Measurements from ENCODE around the gene NEK5. TPM values are rescaled to one million over a fixed set of nuclear protein-coding genes. Genes with fewer than 3 reads are reported as not detected.

The NEK5 gene
- total RNA-seq, 1 donor from 2014 or later: not detected

DNA sequence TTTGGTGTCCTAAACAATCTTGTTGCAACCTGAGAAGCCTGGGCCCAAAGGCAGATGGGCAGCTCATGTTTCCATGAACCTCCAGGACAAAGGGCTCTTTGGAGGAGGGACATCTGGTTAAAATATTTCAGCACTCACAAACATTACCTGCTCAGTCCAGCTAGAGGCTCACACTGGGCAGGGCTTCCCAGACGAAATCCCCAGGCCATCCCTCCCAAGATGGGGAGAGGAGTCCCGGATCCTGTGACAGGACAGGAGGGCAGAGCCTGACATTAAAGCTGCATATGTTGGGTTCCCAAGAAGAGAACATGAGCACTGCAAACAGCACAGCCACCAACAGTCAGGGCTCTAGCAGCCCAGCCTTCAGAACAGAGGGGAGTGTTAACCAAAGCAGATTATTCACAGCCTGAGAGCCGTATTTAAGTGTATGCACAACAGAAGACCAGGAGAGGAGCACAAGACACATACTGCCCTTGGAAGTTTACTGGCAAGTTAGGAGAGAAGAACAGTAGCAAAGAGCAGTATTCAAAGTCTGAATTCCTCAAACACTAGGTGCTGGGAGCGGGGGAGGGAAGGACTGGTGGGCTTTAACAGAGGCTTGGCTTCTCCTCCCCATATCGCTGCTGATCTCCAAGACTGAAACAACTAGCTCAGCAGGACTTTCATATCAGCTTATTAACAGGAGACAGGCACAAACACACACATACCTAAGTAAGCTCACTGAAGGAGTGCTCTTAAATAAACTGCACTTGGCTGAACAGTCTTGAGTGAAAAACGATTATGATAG, 130.0 kb downstream of the NEK5 start:
- intact Hi-C loops (cut with micrococcal nuclease): no loop called here
- peaks cover 1% of the 10 kb centered on the region for H3K4me1 Mint-ChIP-seq (ENCODE audit: low read depth)
- H3K27me3 Mint-ChIP-seq (ENCODE audit: low read depth): peaks cover 25% of the 10 kb centered on the region
- no peaks in the 10 kb centered on the region for H3K9me3 Mint-ChIP-seq
- DNase-seq (ENCODE audit: low spot score): no peak
- H3K36me3 Mint-ChIP-seq (ENCODE audit: low read depth): no peaks in the 10 kb centered on the region
- no peak overlapping the region for H3K4me3 Mint-ChIP-seq (ENCODE audit: low read depth)
- no peak overlapping the region for H3K27ac Mint-ChIP-seq

DNA sequence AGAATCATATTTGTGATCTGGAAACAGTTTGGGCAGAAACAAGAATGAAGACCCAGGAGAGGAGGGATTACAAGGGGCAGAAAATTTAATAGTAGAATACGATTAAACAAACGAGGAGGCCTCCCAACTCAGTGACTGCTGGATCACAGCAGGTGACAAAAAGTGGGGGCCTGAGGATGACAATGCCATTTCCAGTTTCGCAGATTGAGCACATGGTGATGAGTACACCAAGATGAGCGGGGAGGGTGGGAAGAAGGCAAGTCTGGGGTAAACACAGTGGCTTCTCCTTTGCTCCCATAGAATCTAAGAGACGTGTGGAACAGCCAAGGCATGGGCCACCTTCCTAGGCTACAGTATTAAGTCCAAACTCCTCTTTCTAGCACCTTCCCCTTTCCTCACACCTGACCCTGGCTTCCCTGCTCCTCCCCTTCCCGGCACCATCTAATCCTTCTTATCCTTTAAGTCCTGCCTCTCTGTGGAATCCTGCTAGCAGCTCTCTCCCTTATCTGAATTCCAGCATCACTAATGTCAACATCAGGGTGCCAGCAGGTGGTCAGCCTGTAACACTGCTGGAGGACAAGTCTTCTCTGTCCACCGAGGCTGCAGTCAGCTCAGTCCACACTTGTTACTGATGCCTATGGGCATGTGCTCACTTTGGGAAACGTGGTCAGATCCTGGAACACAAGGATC, 131.1 kb downstream of the NEK5 start:
- H3K27me3 Mint-ChIP-seq (ENCODE audit: low read depth): peaks cover 25% of the 10 kb centered on the region
- no peak overlapping the region for H3K27ac Mint-ChIP-seq
- H3K36me3 Mint-ChIP-seq (ENCODE audit: low read depth): no peaks in the 10 kb centered on the region
- peaks cover 1% of the 10 kb centered on the region for H3K4me1 Mint-ChIP-seq (ENCODE audit: low read depth)
- no peaks in the 10 kb centered on the region for H3K9me3 Mint-ChIP-seq
- no peak for DNase-seq (ENCODE audit: low spot score)
- intact Hi-C loops (cut with micrococcal nuclease): no loop called here
- H3K4me3 Mint-ChIP-seq (ENCODE audit: low read depth): no peak overlapping the region

DNA sequence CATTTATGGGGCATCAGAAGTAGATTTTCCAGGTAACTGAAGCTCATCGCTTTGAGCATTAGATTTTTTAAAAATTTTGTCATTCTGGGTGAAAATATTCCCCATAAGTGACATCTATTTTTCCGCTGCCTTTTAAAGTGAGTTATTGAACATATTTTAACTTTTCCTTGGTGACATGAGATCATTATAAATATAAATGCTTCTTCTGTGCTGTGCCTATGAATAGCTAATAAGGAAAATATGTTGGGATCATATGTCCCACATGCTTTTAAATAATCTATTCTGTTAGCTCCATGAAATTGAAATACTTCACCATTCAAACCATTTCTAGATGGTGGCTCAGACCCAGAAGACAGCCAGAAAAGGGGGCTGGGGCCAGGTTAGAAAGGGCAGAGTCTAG, 131.7 kb downstream of the NEK5 start:
- DNase-seq (ENCODE audit: low spot score): no peak
- H3K36me3 Mint-ChIP-seq (ENCODE audit: low read depth): no peaks in the 10 kb centered on the region
- H3K27ac Mint-ChIP-seq: no peak overlapping the region
- peaks cover 1% of the 10 kb centered on the region for H3K4me1 Mint-ChIP-seq (ENCODE audit: low read depth)
- intact Hi-C loops (cut with micrococcal nuclease): no loop called here
- no peaks in the 10 kb centered on the region for H3K9me3 Mint-ChIP-seq
- no peak overlapping the region for H3K4me3 Mint-ChIP-seq (ENCODE audit: low read depth)
- peaks cover 25% of the 10 kb centered on the region for H3K27me3 Mint-ChIP-seq (ENCODE audit: low read depth)

DNA sequence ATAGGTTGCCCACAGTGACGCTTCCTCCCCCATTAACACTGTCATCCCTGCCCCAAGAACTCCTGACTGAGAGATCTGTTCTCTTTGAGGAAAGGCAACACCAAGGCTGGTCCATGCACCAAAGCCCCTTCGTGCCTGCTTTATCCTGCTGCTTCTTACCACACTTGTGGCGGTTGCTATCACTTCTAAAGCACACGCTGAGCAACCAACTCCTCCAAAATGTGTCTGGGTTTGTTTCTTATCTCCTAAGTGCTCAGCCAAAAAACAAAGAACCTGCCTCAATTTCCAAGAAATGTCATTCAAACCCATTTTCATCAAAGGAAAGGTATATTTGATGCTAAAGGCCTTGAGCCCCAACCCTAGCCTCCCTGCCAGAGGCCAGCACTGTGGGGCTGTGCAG, 132.2 kb downstream of the NEK5 start:
- Mint-ChIP-seq H3K36me3 (ENCODE audit: low read depth) (no peaks in the 10 kb centered on the region), H3K4me3 (ENCODE audit: low read depth) (no peak overlapping the region), H3K27ac (no peak overlapping the region), H3K4me1 (ENCODE audit: low read depth) (peaks cover 1% of the 10 kb centered on the region), H3K27me3 (ENCODE audit: low read depth) (peaks cover 25% of the 10 kb centered on the region), H3K9me3 (no peaks in the 10 kb centered on the region)
- intact Hi-C loops (cut with micrococcal nuclease): no loop called here
- no peak for DNase-seq (ENCODE audit: low spot score)

DNA sequence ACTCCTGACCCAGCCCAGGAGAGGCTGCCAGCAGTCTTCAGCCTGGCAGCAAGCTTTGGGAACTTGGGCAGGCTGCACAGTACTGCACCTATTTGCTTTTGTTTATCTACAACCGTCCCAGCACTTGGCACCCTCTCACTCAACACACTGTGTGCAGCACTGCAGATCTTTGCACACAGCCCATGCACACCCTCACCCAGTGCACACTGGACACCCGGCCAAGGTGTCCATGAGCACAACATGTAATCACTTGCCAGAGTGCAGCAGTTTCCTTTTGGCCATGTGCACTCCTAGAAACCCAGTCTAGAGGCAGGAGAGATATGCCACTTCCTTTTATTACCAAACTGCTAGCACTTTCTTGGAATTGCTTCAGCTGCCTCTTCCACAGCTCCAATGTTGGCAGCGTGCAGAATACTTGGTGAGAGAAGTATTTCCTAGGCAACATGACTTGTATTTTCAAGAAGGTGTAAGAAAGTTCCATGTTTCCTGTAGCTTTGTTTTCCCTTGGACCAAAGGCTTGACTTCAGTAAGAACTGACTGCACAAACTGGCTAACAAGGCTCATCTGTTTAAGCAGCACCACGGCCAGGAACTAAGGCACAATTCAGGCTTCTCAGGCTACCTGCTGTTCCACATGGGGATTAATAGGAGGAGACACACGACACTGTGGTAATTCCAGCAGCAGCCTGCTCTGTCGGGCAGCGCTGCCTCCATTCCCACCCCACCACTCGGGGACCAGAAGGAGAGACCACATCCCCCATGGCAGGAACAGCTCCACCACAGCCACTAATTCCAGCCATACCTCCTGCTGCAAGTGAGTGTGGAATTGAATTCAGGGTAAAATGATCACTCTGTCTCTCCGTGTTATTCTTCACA, 133.0 kb downstream of the NEK5 start:
- DNase-seq (ENCODE audit: low spot score): no peak
- Mint-ChIP-seq H3K4me1 (ENCODE audit: low read depth) (peaks cover 1% of the 10 kb centered on the region), H3K9me3 (no peaks in the 10 kb centered on the region), H3K36me3 (ENCODE audit: low read depth) (no peaks in the 10 kb centered on the region), H3K27me3 (ENCODE audit: low read depth) (peaks cover 25% of the 10 kb centered on the region), H3K4me3 (ENCODE audit: low read depth) (no peak overlapping the region), H3K27ac (no peak overlapping the region)
- intact Hi-C loops (cut with micrococcal nuclease): no loop called here

DNA sequence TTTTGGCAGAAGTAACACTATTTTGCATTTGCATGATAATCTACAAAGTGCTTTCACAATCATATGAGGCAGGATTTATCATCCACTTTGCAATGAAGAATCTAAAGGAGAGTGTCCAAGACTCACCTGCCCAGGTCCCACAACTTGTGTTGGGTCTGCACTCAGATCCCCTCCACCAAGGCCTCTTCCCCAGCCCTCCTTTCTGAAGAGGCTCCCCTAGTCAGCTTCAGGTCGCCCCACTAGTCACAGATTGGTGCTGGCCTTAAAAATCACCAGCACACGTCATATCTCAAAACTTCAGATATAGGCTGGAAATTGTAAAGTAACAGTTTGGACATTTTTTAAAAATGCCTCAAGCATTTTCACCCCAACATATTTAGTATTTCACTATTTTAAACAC, 135.2 kb downstream of the NEK5 start:
- Mint-ChIP-seq H3K27ac (no peak overlapping the region), H3K9me3 (no peaks in the 10 kb centered on the region), H3K27me3 (ENCODE audit: low read depth) (peaks cover 17% of the 10 kb centered on the region), H3K4me3 (ENCODE audit: low read depth) (no peak overlapping the region), H3K36me3 (ENCODE audit: low read depth) (no peaks in the 10 kb centered on the region), H3K4me1 (ENCODE audit: low read depth) (peaks cover 1% of the 10 kb centered on the region)
- intact Hi-C loops (cut with micrococcal nuclease): no loop called here
- DNase-seq (ENCODE audit: low spot score): no peak

DNA sequence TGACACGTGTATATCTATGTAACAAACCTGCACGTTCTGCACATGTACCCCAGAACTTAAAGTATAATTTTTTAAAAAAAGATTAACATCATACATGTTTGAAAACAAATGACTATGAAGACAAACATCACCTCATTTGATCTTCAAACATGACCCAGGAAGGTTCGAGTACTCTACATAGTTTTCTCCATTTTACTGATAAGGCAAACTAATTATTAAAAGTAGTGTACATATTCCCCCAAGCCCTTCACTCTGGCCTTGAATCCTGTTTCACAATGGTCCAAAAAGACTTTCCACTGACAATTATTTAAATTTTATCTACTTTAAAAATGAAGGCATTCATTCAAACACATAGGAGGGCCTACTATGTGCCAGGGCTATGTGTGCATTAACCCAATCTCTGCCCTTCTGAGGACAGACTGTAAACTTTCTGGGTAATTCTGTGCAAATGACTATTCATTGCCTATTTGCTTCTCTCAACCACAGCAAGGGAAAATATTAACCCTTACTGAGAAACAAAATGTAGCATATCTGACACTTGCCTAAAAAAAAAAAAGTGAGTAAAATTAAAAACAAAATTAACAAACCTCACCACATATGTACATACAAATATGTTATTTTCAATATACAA, 139.8 kb downstream of the NEK5 start:
- intact Hi-C loops (cut with micrococcal nuclease): no loop called here
- Mint-ChIP-seq H3K36me3 (ENCODE audit: low read depth) (no peaks in the 10 kb centered on the region), H3K9me3 (no peaks in the 10 kb centered on the region), H3K4me3 (ENCODE audit: low read depth) (no peak overlapping the region), H3K27ac (no peak overlapping the region), H3K27me3 (ENCODE audit: low read depth) (peaks cover 29% of the 10 kb centered on the region), H3K4me1 (ENCODE audit: low read depth) (no peaks in the 10 kb centered on the region)
- DNase-seq (ENCODE audit: low spot score): no peak

Other genes starting within 250 kb of the NEK5 start
- gene ATP7B, start 117.6 kb downstream of the NEK5 start, total RNA-seq: 0.91 and 1.6 TPM in 2 replicates
- gene ALG11, start 116.7 kb downstream of the NEK5 start, total RNA-seq: 21.5 and 21.9 TPM in 2 replicates
- gene UTP14C, start 104.4 kb downstream of the NEK5 start, total RNA-seq: 9.7 and 11.0 TPM in 2 replicates
- gene NEK3, start 30.5 kb upstream of the NEK5 start, total RNA-seq: 9.4 and 10.0 TPM in 2 replicates